HG03139 (cell line): ENCODE results near the gene EZH1.
A peak's percentile ranks its signal among the peaks of the same experiment; 100 is the strongest.

ENCODE experiments used
- ATAC-seq: cut with Tn5 transposase; IDR thresholded peaks from one replicate; pipeline ENCODE4 v1.9.1; 2021; ENCODE audit not compliant: unreplicated experiment

Gene EZH1

DNA sequence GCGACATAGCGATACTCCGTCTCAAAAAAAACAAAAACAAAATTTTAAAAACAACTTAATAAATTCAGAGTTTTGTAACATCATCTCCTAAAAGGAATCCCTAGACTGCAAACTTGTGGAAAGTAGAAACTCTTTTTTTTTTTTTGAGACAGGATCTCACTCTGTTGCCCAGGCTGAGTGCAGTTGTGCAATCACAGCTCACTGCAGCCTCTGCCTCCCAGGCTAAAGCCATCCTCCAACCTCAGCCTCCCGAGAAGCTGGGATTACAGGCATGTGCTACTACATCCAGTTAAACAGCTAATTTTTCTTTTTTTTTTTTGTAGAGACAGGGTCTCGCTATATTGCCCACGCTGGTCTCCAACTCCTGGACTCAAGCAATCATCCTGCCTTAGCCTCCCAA lies 19.7 kb downstream of the EZH1 start:
- ATAC-seq, result no peak

DNA sequence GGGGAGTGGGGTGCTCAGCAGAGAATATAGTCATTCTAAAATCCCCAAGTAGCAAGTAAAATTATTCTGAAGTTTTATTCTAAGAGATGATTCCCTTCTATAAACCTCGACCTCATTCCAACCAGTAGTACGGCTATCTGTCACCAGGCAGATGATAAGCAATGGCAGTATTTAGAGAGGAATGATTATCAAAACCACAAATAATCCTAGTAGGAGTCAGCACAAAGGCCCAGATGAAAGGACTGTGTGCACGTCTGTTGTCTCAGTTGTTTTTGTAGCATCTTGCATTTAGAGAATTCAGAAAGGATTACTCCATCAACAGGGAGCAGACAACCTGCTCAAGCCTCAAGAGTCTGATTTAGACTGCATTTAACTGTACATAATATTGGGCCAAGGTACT lies 21.2 kb downstream of the EZH1 start:
- no peak for ATAC-seq

DNA sequence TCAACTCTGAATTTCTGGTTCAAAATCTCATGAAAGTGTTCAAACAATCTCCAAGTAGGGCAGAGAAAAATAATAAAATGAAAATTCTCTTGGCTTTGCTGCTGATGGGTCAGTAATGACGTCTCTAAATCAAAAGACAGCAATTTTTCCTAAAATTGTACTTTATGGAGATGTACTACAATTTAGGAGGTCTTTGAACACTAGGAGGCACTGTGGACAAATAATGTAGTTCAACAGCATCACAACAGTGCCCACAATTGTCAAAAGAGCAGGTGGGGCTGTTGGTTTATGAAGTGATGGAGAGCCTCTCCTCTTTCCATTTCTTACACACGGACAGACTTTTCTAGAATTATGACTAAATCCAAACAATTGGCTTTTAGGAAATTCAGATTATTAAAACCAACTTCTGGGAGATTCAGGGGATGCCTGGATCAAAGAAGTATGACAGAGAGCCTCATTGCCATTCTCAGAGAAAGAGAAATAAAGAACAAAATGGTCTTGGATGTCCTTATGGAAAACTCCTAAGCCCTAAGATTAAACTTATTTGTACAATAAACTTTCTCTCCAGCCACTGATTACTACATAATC lies 23.8 kb downstream of the EZH1 start:
- no peak for ATAC-seq

DNA sequence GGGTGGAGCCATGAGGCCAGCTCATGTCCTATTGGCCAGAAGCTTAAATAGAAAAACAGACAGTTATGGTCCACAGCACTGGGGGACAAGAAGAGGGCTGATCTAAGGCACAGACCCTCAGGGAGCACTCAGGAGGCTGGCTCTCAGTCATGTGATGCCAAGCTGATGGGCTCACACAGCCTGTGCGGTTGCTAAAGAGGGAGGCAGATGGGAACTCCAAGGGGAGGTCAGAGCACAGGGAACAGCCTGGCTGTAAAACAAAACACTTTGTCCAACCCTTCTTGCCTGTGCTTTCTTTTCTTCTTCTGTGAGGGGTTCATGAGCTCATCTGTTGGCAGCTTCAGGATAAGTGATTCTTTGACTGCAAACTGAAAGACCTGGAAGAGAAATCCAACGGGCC lies 35.3 kb downstream of the EZH1 start:
- no peak for ATAC-seq

DNA sequence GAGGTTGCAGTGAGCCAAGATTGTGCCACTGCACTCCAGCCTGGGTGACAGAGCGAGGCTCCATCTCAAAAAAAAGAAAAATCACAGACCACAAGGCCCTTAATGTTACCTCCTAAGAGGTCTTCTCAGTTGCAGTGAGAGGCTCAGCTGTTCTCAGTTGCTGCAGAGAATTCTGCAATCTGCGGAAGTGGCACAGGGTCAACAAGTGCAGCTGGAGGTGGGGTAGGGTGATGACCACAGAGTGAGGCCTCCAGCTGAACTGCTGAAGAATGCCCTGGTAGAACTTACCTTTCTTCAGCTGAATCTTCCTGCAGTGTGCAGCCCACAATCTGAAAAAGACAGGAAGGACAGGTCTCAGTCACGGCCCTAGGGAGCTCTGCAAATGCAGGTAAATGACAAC lies 36.3 kb downstream of the EZH1 start:
- no peak for ATAC-seq

DNA sequence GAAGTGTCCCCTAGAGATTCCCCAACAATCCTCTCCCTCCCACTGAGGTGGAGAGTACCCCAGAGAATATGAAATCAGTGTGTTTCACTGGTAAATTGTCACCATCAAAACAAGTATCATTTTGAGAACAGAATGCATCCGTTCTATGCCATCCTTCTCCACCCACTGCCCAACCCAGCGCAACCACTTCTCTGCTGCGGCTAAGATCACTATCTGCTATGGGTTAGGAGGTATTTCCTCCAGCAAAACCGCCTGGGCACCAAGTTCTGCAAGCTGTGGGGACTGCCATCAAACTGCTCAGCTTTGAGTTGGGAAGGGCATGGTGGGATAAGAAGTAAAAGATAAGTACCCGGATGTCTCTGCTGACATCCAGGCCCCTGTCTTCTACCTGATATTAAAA lies 38.1 kb downstream of the EZH1 start:
- ATAC-seq, result no peak

DNA sequence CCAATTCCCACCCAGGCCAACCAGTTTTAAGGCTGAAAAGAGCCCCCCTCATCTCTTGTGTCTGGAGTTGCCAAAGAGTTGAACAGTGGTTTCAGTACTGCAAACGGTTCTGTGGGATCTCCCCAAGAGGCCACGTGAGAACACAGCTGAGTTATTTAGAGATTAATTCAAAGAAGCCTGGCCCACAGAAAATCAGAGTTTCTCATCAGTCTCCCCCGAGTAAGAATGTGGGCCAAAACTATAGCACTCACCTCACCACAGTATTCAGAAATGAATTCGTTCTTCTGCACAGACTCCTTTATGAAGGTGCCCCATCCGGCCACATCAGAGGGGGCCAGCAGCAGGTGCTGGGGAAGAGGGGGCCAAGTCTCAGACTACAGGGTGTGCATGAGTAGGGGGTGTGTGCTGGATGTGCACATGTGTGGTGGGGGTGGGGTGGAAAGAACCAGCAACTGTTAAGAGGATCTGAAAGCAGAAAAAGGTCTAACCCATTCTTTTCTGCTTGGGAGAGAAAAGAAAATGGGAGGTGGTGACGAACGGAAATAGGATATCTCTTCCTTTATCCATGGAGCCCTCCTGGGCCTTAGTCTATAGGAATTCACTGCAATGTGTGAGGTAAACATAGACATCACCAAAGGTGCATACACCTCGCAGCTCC lies 39.9 kb downstream of the EZH1 start:
- ATAC-seq, result peak; percentile 58

DNA sequence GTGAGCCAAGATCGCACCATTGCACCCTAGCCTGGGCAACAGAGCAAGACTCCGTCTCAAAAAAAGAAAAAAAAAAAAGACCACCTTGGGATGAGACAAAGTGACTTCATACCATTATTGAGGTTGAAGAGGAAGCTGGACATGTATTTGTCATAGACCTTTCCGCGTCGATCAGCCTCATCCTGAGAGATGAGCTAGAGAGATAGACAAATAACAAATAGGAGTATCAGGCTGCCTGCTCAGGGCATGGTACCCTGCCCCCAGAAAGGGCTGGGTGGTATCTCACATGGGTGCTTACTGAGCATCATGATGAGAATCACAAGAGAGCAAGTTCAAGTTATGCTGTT lies 40.4 kb downstream of the EZH1 start:
- ATAC-seq, result peak; percentile 22

DNA sequence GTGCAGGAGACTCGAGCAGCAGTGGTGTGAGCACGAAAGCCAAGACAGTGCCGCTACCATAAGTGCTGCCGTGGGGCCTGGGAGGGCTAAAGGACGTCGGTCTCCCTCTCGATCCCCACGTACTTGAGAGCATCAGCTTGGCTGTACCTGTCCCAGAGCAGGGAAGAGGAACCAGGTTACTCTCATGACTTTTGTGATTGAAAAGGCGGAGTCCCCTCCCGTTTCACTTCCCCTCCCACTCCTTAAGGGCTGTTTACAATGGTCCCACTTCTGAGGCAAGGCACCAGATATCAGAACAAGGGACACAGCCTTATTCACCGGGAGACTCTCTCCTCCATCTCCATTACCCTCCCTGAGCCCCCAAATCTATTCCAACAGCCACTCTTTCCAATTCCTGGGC lies 42.4 kb downstream of the EZH1 start:
- no peak for ATAC-seq

DNA sequence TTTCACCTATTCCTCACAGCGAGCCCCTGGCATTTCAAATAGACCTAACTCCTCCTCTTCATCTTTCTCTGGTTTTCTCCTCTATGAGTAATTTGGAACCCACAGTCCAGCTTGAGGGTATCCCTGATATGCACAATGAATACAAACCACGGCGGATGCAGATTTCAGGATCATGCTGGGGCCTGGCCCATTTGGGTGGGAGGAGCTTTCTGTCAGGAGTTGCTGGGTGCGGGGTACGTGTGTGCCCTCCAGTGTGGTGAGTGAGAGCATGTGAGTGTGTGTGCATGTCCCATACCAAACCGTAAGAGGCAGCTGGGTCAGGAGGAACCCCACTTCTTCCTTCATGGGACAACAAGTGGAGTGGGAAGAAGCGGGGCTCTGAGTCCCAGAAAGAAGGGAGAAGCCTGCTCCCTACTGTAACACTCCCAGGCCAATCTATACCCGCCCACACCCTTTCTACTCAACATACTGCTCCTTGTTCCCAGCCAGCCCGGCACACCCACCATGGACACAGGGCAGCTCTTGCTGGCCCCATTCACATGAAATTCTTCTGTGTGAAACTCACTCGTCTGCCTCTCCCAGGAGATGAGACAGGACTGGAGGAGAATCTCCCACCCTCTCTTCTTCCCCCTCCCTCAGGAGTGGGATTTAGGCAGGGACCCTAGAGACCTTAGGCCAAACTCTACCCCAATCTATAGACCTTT lies 44.1 kb downstream of the EZH1 start:
- no peak for ATAC-seq

DNA sequence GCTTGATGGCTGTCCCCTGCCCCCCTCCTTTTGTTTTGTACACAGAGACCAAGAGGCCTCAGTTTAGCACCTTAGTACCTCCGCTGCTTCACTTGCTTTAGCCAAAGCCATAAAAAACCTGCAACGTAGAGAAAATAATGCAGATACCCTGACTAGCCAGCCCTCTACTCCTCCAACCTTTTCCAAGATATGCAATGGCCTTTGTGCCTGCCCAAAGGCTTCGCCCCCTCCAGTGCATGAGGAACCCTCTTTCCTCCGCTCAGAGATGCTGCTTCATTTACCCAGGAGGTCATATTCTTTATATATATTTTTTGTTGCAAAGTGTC lies 45.5 kb downstream of the EZH1 start:
- ATAC-seq, result no peak

DNA sequence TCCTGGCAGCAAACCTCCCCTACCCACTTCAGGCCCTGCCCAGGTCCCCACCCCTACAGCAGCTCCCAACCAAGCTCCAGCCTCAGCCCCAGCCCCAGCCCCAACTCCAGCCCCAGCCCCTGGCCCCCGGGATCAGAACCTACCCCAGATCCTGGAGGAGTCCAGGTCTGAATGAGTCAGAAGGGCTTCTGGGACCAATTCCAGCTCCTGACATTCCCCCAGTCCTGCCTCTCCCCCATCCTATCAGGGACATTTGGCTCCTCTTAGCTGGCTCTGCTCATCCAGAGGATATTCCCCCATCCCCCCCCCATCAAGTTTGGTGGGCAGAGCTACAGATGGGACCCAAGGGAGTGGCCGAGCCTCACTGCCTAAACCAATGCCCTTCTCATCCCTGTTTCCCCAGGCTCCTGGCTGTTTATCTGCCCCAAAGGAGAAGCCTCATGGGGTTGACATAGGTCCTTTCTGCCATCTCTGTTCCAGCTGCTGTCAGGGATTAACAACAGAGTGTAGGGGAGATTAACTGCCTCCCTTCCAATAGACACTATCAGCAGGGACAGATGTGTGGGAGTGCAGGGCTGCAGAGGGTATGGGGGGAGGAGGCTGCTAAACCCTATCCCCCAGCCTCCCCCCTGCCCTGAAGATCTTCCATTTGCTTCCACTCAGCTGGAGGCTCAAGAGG lies 46.0 kb downstream of the EZH1 start:
- ATAC-seq, result no peak

DNA sequence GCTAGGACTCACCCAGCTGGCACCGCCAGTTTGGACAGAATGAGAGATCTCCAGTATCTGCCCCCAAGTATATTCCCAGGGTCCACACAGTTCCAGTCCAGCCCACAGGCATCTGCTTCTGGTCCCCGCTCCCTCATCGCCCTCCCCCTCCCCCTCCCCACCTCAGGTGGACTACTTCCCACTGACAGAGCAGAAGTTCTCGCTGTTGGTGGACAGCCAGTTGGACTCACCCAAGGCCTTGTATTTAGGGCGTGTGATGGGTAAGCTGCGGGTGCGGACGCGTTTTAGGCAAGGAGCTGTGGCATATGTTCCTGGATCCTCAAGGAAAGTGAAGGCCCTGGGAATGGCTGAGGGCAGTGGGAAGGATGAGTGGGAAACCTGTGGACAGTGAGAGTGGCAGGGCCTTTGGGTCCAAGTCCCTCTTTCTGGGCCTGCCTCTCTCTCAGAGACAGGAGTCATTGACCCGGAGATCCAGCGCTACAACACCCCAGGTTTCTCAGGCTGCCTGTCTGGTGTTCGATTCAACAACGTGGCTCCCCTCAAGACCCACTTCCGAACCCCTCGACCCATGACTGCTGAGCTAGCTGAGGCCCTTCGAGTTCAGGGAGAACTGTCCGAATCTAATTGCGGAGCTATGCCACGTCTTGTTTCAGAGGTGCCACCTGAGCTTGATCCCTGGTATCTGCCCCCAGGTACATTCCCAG lies 47.6 kb downstream of the EZH1 start:
- no peak for ATAC-seq

DNA sequence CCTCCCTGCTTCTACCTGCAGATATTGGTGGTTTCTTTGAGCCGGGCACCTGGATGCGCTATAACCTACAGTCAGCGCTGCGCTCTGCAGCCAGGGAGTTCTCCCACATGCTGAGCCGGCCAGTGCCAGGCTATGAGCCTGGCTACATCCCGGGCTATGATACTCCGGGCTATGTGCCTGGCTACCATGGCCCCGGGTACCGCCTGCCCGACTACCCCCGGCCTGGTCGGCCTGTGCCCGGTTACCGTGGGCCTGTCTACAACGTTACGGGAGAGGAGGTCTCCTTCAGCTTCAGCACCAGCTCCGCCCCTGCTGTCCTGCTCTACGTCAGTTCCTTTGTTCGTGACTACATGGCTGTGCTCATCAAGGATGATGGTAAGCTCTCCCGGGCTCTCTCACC lies 49.3 kb downstream of the EZH1 start:
- ATAC-seq, result no peak

DNA sequence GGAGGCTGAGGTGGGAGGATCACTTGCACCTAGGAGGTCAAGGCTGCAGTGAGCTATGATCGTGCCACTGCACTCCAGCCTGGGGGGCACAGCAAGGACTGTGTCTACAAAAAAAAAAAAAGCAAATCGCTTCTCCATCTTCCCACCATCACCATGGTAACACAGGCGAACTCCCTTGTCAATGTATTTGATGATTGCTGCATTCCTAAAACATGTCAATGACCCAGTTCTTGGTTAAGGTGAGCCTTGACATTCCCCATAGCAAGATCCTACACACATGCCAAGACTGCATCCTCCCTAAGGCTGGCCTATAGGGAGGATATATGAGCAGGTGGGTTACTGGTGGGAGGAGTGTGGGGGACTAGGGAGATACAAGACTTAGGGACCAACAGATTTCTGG lies 50.3 kb downstream of the EZH1 start:
- no peak for ATAC-seq

DNA sequence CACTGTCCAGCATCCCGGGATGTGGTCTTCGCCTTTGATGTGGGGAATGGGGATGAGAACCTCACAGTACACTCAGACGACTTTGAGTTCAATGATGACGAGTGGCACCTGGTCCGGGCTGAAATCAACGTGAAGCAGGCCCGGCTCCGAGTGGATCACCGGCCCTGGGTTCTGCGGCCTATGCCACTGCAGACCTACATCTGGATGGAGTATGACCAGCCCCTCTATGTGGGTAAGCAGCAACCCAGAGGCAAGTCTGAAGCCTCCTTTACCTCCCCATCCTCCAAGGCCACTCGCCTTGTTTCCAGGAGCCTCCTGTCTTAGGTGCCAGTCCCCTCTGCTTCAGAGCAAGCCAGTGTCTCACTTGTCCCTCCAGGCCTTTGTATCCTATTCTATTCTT lies 52.4 kb downstream of the EZH1 start:
- no peak for ATAC-seq

DNA sequence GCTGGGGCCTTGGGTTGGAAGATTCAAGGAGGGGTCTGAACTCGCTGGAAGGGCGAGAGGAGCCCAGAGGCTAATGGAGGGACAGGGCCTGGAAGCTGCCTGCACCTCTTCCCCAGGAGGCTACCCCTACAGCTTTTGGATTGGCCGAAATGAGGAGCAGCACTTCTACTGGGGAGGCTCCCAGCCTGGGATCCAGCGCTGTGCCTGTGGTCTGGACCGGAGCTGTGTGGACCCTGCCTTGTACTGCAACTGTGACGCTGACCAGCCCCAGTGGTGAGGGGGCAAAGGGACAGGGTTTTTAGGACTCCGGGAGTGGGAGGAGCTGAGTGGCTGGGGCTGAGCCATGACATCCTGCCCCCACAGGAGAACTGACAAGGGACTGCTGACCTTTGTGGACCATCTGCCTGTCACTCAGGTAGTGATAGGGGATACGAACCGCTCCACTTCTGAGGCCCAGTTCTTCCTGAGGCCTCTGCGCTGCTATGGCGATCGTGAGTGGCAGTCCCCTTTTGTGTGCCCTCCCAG lies 53.8 kb downstream of the EZH1 start:
- no peak for ATAC-seq

DNA sequence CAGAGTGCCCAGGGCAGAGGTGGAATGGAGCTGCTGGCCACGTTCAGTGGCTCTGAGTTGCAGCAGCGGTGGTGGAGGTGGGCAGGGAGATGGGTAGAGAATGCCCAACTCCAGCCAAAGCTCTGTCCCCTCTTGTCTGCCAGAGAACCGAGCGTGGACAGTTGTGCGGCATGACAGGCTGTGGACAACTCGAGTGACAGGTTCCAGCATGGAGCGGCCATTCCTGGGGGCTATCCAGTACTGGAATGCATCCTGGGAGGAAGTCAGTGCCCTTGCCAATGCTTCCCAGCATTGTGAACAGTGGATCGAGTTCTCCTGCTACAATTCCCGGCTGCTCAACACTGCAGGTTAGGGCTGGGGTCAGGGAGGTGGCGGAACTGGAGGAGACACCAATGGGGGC lies 54.2 kb downstream of the EZH1 start:
- no peak for ATAC-seq

DNA sequence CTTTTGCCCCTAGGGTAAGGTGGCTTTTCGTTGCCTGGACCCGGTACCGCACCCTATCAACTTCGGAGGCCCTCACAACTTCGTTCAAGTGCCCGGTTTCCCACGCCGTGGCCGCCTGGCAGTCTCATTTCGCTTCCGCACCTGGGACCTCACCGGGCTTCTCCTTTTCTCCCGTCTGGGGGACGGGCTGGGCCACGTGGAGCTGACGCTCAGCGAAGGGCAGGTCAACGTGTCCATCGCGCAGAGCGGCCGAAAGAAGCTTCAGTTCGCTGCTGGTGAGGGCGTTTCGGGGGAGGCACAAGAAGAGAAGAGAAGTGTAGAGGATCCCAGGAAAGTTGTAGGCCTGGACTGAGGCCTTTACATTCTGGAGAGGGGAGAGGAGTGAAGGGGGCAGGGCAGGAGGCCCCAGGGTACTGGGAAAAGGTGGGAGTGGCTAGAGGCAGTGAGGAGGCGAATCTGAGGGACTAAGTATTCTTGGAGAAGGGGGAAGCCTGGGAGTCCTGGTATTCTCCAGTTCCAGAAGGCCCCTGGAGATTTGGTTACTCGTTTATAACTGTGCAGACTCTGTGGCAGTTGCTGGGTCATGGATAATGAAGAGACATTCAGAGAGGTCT lies 57.0 kb downstream of the EZH1 start:
- no peak for ATAC-seq

DNA sequence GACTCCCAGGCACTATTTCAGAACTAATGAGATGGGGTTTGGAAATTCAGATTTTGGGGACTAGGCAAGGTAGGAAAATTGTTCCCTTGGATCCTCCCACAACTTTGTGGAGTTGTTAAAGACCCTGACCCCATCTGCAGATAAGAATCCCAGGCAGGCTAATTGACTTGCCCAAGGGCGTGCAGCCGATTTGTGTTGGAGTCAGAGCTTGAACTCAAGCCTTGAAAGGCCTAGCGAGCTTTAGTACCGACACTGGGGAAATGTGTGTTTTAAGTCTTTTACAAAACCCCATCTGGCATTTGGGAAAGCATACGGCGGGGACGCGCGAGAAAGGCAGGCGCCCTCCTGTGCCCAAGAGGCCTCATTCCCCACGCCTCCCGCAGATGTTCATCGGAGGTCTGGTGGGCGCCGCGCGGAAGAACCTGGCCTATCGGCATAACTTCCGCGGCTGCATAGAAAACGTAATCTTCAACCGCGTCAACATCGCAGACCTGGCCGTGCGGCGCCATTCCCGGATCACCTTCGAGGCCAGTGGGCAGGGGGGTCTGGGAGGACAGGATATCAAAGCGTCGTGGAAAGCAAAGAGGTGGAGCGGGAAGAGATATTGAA lies 58.2 kb downstream of the EZH1 start:
- no peak for ATAC-seq

DNA sequence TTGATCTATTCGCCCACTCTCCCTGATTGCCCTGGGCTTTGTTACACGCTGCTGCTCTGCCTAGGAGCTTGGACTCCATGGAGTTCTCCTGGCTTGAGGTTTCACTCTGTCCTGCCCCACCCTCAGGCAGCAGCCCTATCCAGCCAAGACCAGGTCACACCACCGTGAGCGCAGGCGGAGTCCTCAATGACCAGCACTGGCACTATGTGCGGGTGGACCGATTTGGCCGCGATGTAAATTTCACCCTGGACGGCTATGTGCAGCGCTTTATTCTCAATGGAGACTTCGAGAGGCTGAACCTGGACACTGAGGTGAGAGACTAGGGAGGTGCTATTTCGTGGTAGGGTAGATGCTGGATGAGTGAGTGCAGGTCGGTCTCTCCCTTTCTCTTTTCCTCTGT lies 59.0 kb downstream of the EZH1 start:
- no peak for ATAC-seq
